ENCODE results near the gene BPIFB3.

DNA sequence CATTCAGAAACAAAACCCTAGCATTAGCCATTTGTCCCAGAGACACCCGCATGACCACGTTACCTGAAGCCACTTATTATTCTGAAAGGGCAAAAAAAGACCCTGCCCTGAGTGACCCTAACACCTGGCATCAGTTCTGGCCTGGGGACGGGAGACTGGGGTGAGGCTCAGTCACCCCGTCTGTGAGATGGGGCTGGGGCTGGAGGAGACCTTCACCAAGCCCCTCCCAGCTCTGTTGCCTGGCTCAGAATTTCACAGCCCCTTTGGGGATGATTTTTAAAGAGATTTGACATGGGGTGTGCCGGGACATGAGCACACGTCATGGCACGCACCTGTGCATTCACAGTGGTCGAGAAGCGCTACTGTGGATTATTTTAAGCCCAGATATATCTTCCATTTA lies 23.6 kb upstream of the BPIFB3 start:
- TF ChIP-seq, protein P1, sequence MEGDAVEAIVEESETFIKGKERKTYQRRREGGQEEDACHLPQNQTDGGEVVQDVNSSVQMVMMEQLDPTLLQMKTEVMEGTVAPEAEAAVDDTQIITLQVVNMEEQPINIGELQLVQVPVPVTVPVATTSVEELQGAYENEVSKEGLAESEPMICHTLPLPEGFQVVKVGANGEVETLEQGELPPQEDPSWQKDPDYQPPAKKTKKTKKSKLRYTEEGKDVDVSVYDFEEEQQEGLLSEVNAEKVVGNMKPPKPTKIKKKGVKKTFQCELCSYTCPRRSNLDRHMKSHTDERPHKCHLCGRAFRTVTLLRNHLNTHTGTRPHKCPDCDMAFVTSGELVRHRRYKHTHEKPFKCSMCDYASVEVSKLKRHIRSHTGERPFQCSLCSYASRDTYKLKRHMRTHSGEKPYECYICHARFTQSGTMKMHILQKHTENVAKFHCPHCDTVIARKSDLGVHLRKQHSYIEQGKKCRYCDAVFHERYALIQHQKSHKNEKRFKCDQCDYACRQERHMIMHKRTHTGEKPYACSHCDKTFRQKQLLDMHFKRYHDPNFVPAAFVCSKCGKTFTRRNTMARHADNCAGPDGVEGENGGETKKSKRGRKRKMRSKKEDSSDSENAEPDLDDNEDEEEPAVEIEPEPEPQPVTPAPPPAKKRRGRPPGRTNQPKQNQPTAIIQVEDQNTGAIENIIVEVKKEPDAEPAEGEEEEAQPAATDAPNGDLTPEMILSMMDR (IDR thresholded peaks at IDR 0.05; ENCODE audit: low read depth, low read length, poor library complexity, severe bottlenecking) = no peak
- no peak for TF ChIP-seq EZH2phosphoT487 (IDR thresholded peaks at IDR 0.05; ENCODE audit: borderline replicate concordance, low read length)
